SK-N-SH treated with all-trans-retinoic acid at 6 μM for 48 hours (cell line): ENCODE results near the gene EPHB2.

Experiments
- ARNTL ChIP-seq: fragments of 450-650 bp; formaldehyde crosslinking; IDR thresholded peaks from 2 replicates; pipeline ENCODE4 v1.5.0; 2020; ENCODE audit warnings: low read depth, mild to moderate bottlenecking, moderate library complexity, borderline replicate concordance
- CSDC2 ChIP-seq: fragments of 250-450 bp; sonication (Bioruptor Pico); IDR thresholded peaks from 2 replicates; pipeline ENCODE4 v1.5.0; 2020; ENCODE audit warnings: mild to moderate bottlenecking, moderate library complexity
- ESRRG ChIP-seq: fragments of 250-450 bp; sonication (Bioruptor Pico); IDR thresholded peaks from 2 replicates; pipeline ENCODE4 v1.6.1; 2021; ENCODE audit warnings: mild to moderate bottlenecking
- GLIS3 ChIP-seq: fragments of 250-450 bp; sonication (Bioruptor Pico); IDR thresholded peaks from 2 replicates; pipeline ENCODE4 v1.5.0; 2020; ENCODE audit warnings: mild to moderate bottlenecking, moderate library complexity
- RARB ChIP-seq: fragments of 250-450 bp; sonication (Bioruptor Pico); IDR thresholded peaks from 2 replicates; pipeline ENCODE4 v1.8.0; 2021; ENCODE audit warnings: mild to moderate bottlenecking, moderate library complexity
- ZFP3 ChIP-seq: fragments of 250-450 bp; sonication (Bioruptor Pico); IDR thresholded peaks from 2 replicates; pipeline ENCODE4 v1.5.0; 2020; ENCODE audit warnings: mild to moderate bottlenecking, moderate library complexity
- ZFP30 ChIP-seq: fragments of 450-650 bp; formaldehyde crosslinking; IDR thresholded peaks from 2 replicates; pipeline ENCODE4 v1.5.0; 2022; ENCODE audit warnings: mild to moderate bottlenecking, moderate library complexity
- ZNF8 ChIP-seq: fragments of 450-650 bp; formaldehyde crosslinking; IDR thresholded peaks from 2 replicates; pipeline ENCODE4 v1.5.0; 2020; ENCODE audit warnings: mild to moderate bottlenecking, moderate library complexity
- TF ChIP-seq, protein P1 (sequence below): fragments of 250-450 bp; sonication (Bioruptor Pico); IDR thresholded peaks from 2 replicates; pipeline ENCODE4 v1.8.0; 2020; ENCODE audit warnings: mild to moderate bottlenecking, moderate library complexity, borderline replicate concordance
- TF ChIP-seq, protein P2 (sequence below): fragments of 250-450 bp; sonication (Bioruptor Pico); IDR thresholded peaks from 2 replicates; pipeline ENCODE4 v1.5.1; 2021; ENCODE audit warnings: mild to moderate bottlenecking, moderate library complexity
- TF ChIP-seq, protein P3 (sequence below): fragments of 250-450 bp; sonication (Bioruptor Pico); IDR thresholded peaks from 2 replicates; pipeline ENCODE4 v1.5.1; 2020; ENCODE audit warnings: low read depth, mild to moderate bottlenecking, moderate library complexity

DNA sequence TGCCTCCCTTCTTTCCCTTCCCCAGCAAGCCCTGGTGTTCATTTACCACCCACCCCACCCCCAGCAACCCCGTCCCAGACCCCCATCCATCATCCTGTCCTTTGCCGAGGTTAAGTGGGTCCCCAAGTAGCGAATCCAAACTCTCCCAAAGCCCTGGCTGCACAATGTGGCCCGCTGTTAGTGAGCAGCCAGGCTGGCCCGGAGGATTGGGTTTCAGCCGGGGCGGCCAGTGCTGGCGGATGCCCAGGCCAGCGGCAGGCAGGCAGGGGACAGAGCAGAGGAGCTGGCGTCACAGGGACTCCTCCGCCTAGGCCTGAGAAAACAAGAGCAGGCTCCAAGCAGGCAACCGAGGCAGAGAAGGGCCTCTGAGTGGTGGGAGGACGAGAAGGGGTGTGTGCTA is 61.4 kb downstream of the EPHB2 start:
- TF ChIP-seq, protein P1, sequence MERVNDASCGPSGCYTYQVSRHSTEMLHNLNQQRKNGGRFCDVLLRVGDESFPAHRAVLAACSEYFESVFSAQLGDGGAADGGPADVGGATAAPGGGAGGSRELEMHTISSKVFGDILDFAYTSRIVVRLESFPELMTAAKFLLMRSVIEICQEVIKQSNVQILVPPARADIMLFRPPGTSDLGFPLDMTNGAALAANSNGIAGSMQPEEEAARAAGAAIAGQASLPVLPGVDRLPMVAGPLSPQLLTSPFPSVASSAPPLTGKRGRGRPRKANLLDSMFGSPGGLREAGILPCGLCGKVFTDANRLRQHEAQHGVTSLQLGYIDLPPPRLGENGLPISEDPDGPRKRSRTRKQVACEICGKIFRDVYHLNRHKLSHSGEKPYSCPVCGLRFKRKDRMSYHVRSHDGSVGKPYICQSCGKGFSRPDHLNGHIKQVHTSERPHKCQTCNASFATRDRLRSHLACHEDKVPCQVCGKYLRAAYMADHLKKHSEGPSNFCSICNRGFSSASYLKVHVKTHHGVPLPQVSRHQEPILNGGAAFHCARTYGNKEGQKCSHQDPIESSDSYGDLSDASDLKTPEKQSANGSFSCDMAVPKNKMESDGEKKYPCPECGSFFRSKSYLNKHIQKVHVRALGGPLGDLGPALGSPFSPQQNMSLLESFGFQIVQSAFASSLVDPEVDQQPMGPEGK (CRISPR knock-in tag), result no peak
- TF ChIP-seq ZFP30, result no peak
- TF ChIP-seq ZFP3, result no peak
- no peak for TF ChIP-seq GLIS3
- no peak for TF ChIP-seq RARB
- TF ChIP-seq, protein P2, sequence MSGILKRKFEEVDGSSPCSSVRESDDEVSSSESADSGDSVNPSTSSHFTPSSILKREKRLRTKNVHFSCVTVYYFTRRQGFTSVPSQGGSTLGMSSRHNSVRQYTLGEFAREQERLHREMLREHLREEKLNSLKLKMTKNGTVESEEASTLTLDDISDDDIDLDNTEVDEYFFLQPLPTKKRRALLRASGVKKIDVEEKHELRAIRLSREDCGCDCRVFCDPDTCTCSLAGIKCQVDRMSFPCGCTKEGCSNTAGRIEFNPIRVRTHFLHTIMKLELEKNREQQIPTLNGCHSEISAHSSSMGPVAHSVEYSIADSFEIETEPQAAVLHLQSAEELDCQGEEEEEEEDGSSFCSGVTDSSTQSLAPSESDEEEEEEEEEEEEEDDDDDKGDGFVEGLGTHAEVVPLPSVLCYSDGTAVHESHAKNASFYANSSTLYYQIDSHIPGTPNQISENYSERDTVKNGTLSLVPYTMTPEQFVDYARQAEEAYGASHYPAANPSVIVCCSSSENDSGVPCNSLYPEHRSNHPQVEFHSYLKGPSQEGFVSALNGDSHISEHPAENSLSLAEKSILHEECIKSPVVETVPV, result no peak
- TF ChIP-seq ZNF8, result no peak
- no peak for TF ChIP-seq CSDC2 (CRISPR knock-in tag)
- no peak for TF ChIP-seq ARNTL (CRISPR knock-in tag)
- TF ChIP-seq, protein P3, sequence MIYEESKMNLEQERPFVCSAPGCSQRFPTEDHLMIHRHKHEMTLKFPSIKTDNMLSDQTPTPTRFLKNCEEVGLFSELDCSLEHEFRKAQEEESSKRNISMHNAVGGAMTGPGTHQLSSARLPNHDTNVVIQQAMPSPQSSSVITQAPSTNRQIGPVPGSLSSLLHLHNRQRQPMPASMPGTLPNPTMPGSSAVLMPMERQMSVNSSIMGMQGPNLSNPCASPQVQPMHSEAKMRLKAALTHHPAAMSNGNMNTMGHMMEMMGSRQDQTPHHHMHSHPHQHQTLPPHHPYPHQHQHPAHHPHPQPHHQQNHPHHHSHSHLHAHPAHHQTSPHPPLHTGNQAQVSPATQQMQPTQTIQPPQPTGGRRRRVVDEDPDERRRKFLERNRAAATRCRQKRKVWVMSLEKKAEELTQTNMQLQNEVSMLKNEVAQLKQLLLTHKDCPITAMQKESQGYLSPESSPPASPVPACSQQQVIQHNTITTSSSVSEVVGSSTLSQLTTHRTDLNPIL (CRISPR knock-in tag), result no peak
- TF ChIP-seq ESRRG (CRISPR knock-in tag), result no peak
